Measurements from ENCODE around the gene RIN3. TPM values are rescaled to one million over a fixed set of nuclear protein-coding genes. Genes with fewer than 3 reads are reported as not detected.

The RIN3 gene
- total RNA-seq, 1 donor from 2014 or later = 0.76 TPM

DNA sequence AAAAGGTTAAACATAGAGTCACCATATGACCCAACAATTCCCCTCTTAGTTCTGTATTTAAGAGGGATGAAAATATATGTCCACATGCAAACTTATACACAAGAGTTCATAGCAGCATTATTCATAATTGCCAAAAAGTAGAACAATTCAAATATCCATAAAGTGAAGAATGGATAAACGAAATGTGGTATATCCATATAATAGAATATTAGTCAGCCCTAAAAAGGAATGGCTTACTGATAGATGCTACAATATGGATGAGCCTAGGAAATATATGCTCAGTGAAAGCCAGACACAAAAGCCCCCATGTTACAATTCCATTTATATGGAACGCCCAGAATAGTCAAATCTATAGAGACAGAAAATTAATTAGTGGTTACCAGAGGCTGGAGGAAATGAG lies 44.1 kb upstream of the RIN3 start:
- H3K9me3 Mint-ChIP-seq (ENCODE audit: unreplicated experiment) = peaks cover 2% of the 10 kb centered on the region
- no peak for DNase-seq
- H3K4me1 Mint-ChIP-seq (ENCODE audit: low read depth, unreplicated experiment) = no peaks in the 10 kb centered on the region
- peaks cover 2% of the 10 kb centered on the region for H3K27me3 Mint-ChIP-seq (ENCODE audit: unreplicated experiment)
- peaks cover 14% of the 10 kb centered on the region for H3K36me3 Mint-ChIP-seq (ENCODE audit: unreplicated experiment)
- TF ChIP-seq, protein P1, sequence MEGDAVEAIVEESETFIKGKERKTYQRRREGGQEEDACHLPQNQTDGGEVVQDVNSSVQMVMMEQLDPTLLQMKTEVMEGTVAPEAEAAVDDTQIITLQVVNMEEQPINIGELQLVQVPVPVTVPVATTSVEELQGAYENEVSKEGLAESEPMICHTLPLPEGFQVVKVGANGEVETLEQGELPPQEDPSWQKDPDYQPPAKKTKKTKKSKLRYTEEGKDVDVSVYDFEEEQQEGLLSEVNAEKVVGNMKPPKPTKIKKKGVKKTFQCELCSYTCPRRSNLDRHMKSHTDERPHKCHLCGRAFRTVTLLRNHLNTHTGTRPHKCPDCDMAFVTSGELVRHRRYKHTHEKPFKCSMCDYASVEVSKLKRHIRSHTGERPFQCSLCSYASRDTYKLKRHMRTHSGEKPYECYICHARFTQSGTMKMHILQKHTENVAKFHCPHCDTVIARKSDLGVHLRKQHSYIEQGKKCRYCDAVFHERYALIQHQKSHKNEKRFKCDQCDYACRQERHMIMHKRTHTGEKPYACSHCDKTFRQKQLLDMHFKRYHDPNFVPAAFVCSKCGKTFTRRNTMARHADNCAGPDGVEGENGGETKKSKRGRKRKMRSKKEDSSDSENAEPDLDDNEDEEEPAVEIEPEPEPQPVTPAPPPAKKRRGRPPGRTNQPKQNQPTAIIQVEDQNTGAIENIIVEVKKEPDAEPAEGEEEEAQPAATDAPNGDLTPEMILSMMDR (IDR thresholded peaks at IDR 0.05; ENCODE audit: partially characterized antibody, unreplicated experiment) = no peak
- no peak overlapping the region for H3K27ac Mint-ChIP-seq (ENCODE audit: unreplicated experiment)
- no peak overlapping the region for H3K4me3 Mint-ChIP-seq (ENCODE audit: unreplicated experiment)

DNA sequence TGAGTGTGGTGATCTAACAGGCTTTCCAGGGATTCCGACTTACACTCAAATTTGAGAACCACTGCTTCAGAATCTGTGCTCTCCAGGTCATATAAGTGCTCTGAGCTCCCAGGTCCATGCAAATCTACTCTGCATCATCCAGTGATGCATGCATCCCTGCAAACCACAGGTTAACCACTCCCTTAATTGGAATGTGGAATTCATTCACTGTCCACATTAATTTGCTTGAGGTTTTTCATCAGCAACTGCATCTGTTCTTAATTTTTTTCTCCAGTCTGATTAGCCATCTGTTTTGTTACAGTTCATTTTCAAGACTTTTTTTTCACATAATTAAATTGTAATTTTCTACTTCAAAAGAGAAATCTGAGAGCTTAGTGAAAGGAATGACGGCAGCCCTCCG lies 43.4 kb upstream of the RIN3 start:
- H3K36me3 Mint-ChIP-seq (ENCODE audit: unreplicated experiment) = peaks cover 14% of the 10 kb centered on the region
- peaks cover 2% of the 10 kb centered on the region for H3K27me3 Mint-ChIP-seq (ENCODE audit: unreplicated experiment)
- no peaks in the 10 kb centered on the region for H3K4me1 Mint-ChIP-seq (ENCODE audit: low read depth, unreplicated experiment)
- H3K9me3 Mint-ChIP-seq (ENCODE audit: unreplicated experiment) = peaks cover 2% of the 10 kb centered on the region
- TF ChIP-seq, protein P1 (IDR thresholded peaks at IDR 0.05; ENCODE audit: partially characterized antibody, unreplicated experiment) = no peak
- DNase-seq = no peak
- H3K27ac Mint-ChIP-seq (ENCODE audit: unreplicated experiment) = no peak overlapping the region
- no peak overlapping the region for H3K4me3 Mint-ChIP-seq (ENCODE audit: unreplicated experiment)

DNA sequence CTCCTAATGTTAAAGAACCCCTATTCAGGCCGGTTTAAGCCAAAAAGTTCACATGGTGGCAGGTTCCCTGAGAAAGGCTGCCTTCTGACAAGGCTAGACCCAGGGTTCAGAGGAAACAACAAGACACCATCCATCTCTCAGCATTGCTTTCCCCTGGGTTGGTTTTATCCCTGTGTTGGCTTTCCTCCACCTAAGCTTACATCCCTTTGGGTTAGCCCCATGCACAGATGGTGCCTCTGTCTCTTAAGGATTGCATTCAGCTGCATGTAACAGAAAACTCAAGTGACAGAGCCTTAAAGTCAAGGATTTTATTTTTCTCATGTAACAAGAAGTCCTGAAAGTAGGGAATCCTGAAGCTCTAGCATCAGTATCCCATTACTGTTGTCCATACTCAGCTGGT lies 42.8 kb upstream of the RIN3 start:
- no peak overlapping the region for H3K27ac Mint-ChIP-seq (ENCODE audit: unreplicated experiment)
- TF ChIP-seq, protein P1 (IDR thresholded peaks at IDR 0.05; ENCODE audit: partially characterized antibody, unreplicated experiment) = no peak
- H3K27me3 Mint-ChIP-seq (ENCODE audit: unreplicated experiment) = peaks cover under 1% of the 10 kb centered on the region
- DNase-seq = no peak
- peaks cover 2% of the 10 kb centered on the region for H3K9me3 Mint-ChIP-seq (ENCODE audit: unreplicated experiment)
- peaks cover 14% of the 10 kb centered on the region for H3K36me3 Mint-ChIP-seq (ENCODE audit: unreplicated experiment)
- H3K4me1 Mint-ChIP-seq (ENCODE audit: low read depth, unreplicated experiment) = no peaks in the 10 kb centered on the region
- H3K4me3 Mint-ChIP-seq (ENCODE audit: unreplicated experiment) = no peak overlapping the region

DNA sequence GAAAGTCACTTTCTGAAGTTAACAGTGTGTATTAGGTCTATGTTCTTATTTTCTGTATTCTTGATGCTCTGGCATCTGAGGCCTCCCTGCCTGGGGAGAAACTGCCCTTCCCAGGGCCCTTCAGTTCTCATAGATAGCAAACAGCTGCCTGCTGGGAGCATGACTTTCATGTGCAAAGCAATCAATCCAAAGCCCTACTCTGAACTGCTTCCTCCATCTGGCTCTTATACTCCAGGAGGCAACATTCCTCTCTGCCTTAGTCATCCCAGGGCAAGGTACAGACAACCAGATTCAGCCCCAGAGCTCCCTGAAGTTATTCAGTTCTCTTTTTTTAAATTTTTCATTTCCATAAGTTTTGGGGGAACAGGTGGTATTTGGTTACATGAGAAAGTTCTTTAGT lies 41.7 kb upstream of the RIN3 start:
- no peak for DNase-seq
- peaks cover 2% of the 10 kb centered on the region for H3K9me3 Mint-ChIP-seq (ENCODE audit: unreplicated experiment)
- TF ChIP-seq, protein P1 (IDR thresholded peaks at IDR 0.05; ENCODE audit: partially characterized antibody, unreplicated experiment) = no peak
- no peak overlapping the region for H3K27ac Mint-ChIP-seq (ENCODE audit: unreplicated experiment)
- no peaks in the 10 kb centered on the region for H3K4me1 Mint-ChIP-seq (ENCODE audit: low read depth, unreplicated experiment)
- H3K36me3 Mint-ChIP-seq (ENCODE audit: unreplicated experiment) = peaks cover 14% of the 10 kb centered on the region
- H3K27me3 Mint-ChIP-seq (ENCODE audit: unreplicated experiment) = no peaks in the 10 kb centered on the region
- no peak overlapping the region for H3K4me3 Mint-ChIP-seq (ENCODE audit: unreplicated experiment)

DNA sequence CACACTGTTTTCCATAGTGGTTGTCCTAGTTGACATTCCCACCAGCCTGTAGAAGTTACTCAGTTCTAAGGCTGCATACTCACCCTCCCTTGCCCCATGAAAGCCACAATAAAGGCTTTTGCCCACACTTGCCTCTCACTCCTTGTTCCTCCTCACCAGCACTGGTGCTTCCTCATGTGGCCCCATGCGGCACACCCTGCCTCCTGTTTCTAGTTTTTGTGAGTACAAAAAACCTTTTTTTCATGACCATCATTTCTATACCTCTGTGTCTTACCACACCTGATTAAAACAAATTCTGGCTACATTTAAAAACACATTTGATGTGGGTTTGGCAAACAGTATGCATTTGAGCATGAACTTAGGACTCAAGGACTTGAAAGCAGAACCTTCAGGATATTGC lies 40.7 kb upstream of the RIN3 start:
- Mint-ChIP-seq H3K4me1 (ENCODE audit: low read depth, unreplicated experiment) (no peaks in the 10 kb centered on the region), H3K36me3 (ENCODE audit: unreplicated experiment) (peaks cover 9% of the 10 kb centered on the region), H3K27ac (ENCODE audit: unreplicated experiment) (no peak overlapping the region), H3K4me3 (ENCODE audit: unreplicated experiment) (no peak overlapping the region), H3K9me3 (ENCODE audit: unreplicated experiment) (peaks cover 4% of the 10 kb centered on the region), H3K27me3 (ENCODE audit: unreplicated experiment) (no peaks in the 10 kb centered on the region)
- DNase-seq = no peak
- TF ChIP-seq, protein P1 (IDR thresholded peaks at IDR 0.05; ENCODE audit: partially characterized antibody, unreplicated experiment) = no peak
